MM.1S (cell line): ENCODE data around the gene PLXNA2.

Experiments used
- DNase-seq: peaks from one replicate; pipeline ENCODE4 v3.0.0-alpha.2; 2015
- H2AFZ ChIP-seq: fragments of 300-600 bp; sonication (generic); 2 replicates; pipeline ENCODE4 v1.6.0; 2016; ENCODE audit warnings: antibody characterized with exemption, low read length
- H3F3A ChIP-seq: fragments of 300-600 bp; sonication (generic); 2 replicates; pipeline ENCODE4 v1.6.1; 2016; ENCODE audit warnings: mild to moderate bottlenecking, antibody characterized with exemption, low read length, moderate library complexity, mixed read lengths; ENCODE audit not compliant: insufficient read depth
- H3K27ac ChIP-seq: fragments of 300-600 bp; sonication (generic); 2 replicates; pipeline ENCODE4 v1.5.1; 2016; ENCODE audit warnings: mild to moderate bottlenecking, low read length
- H3K27me3 ChIP-seq: fragments of 300-600 bp; sonication (generic); replicated peaks from 2 replicates; pipeline ENCODE4 v1.6.0; 2016; ENCODE audit warnings: low read length; ENCODE audit not compliant: insufficient read depth
- H3K36me3 ChIP-seq: fragments of 300-600 bp; sonication (generic); replicated peaks from 2 replicates; pipeline ENCODE4 v1.6.1; 2016; ENCODE audit warnings: mild to moderate bottlenecking, low read length, mixed read lengths; ENCODE audit not compliant: insufficient read depth
- H3K4me1 ChIP-seq: fragments of 300-600 bp; sonication (generic); 2 replicates; pipeline ENCODE4 v1.6.1; 2016; ENCODE audit warnings: low read length, mixed read lengths
- H3K4me2 ChIP-seq: fragments of 300-600 bp; sonication (generic); 2 replicates; pipeline ENCODE4 v1.6.0; 2016; ENCODE audit warnings: low read depth, low read length
- H3K4me3 ChIP-seq: fragments of 300-600 bp; sonication (generic); 2 replicates; pipeline ENCODE4 v1.5.1; 2016; ENCODE audit warnings: low read length, mixed read lengths
- H3K79me2 ChIP-seq: fragments of 300-600 bp; sonication (generic); 2 replicates; pipeline ENCODE4 v1.6.1; 2016; ENCODE audit warnings: mixed run types, low read length, mixed read lengths
- H3K9ac ChIP-seq: fragments of 300-600 bp; sonication (generic); 2 replicates; pipeline ENCODE4 v1.6.1; 2016; ENCODE audit warnings: low read length, mixed read lengths
- H3K9me2 ChIP-seq: fragments of 300-600 bp; sonication (generic); replicated peaks from 2 replicates; pipeline ENCODE4 v1.6.1; 2016; ENCODE audit warnings: mild to moderate bottlenecking, low read length, mixed read lengths; ENCODE audit not compliant: insufficient read depth
- H3K9me3 ChIP-seq: fragments of 300-600 bp; sonication (generic); replicated peaks from 2 replicates; pipeline ENCODE4 v1.6.1; 2016; ENCODE audit warnings: mild to moderate bottlenecking, low read length, mixed read lengths; ENCODE audit not compliant: insufficient read depth
- H4K20me1 ChIP-seq: fragments of 300-600 bp; sonication (generic); 2 replicates; pipeline ENCODE4 v1.6.1; 2016; ENCODE audit warnings: mild to moderate bottlenecking, low read length, moderate library complexity, mixed read lengths; ENCODE audit not compliant: insufficient read depth
- CTCF ChIP-seq: fragments of 300-600 bp; sonication (generic); IDR thresholded peaks from 2 replicates; pipeline ENCODE4 v1.5.1; 2016; ENCODE audit warnings: antibody characterized with exemption, low read length, mixed read lengths
- EZH2 ChIP-seq: fragments of 300-600 bp; sonication (generic); optimal IDR thresholded peaks from 2 replicates; pipeline ENCODE3; 2017; ENCODE audit warnings: low read depth, mild to moderate bottlenecking, antibody characterized with exemption, low read length, mixed read lengths
- EZH2phosphoT487 ChIP-seq: fragments of 300-600 bp; sonication (generic); IDR thresholded peaks from 2 replicates; pipeline ENCODE4 v1.6.1; 2018; ENCODE audit warnings: antibody characterized with exemption, low read length

PLXNA2 gene

GRCh38 chr1:208129487-208129886 lies 114.7 kb downstream of the PLXNA2 start:
- H3F3A ChIP-seq = no peaks in the 10 kb centered on the region
- H3K9ac ChIP-seq = no peak overlapping the region
- no peaks in the 10 kb centered on the region for H4K20me1 ChIP-seq
- H3K27ac ChIP-seq = no peak overlapping the region
- TF ChIP-seq EZH2phosphoT487 = no peak
- no peak for TF ChIP-seq EZH2
- no peak for TF ChIP-seq CTCF
- no peaks in the 10 kb centered on the region for H3K9me2 ChIP-seq
- H3K4me2 ChIP-seq = no peak overlapping the region
- H3K27me3 ChIP-seq = no peaks in the 10 kb centered on the region
- H3K4me3 ChIP-seq = no peak overlapping the region
- H3K79me2 ChIP-seq = no peaks in the 10 kb centered on the region
- H3K9me3 ChIP-seq = no peaks in the 10 kb centered on the region
- H3K36me3 ChIP-seq = no peaks in the 10 kb centered on the region
- no peak overlapping the region for H2AFZ ChIP-seq
- peaks cover 7% of the 10 kb centered on the region for H3K4me1 ChIP-seq
- no peak for DNase-seq

GRCh38 chr1:208129060-208129459 lies 115.1 kb downstream of the PLXNA2 start:
- no peaks in the 10 kb centered on the region for H3K36me3 ChIP-seq
- H2AFZ ChIP-seq = no peak overlapping the region
- H3K4me3 ChIP-seq = no peak overlapping the region
- H3K9me3 ChIP-seq = no peaks in the 10 kb centered on the region
- H3K9ac ChIP-seq = no peak overlapping the region
- H3K4me1 ChIP-seq = peaks cover 7% of the 10 kb centered on the region
- DNase-seq = no peak
- no peaks in the 10 kb centered on the region for H4K20me1 ChIP-seq
- no peak overlapping the region for H3K4me2 ChIP-seq
- H3K27me3 ChIP-seq = no peaks in the 10 kb centered on the region
- H3K27ac ChIP-seq = no peak overlapping the region
- no peaks in the 10 kb centered on the region for H3K79me2 ChIP-seq
- TF ChIP-seq CTCF (no peak), EZH2phosphoT487 (no peak), EZH2 (no peak)
- H3F3A ChIP-seq = no peaks in the 10 kb centered on the region
- no peaks in the 10 kb centered on the region for H3K9me2 ChIP-seq

GRCh38 chr1:208127792-208128529 lies 116.2 kb downstream of the PLXNA2 start:
- H3K4me1 ChIP-seq = peaks cover 6% of the 10 kb centered on the region
- no peaks in the 10 kb centered on the region for H3K9me2 ChIP-seq
- no peaks in the 10 kb centered on the region for H3F3A ChIP-seq
- H3K36me3 ChIP-seq = no peaks in the 10 kb centered on the region
- H3K4me2 ChIP-seq = no peak overlapping the region
- no peak overlapping the region for H3K4me3 ChIP-seq
- DNase-seq = no peak
- TF ChIP-seq EZH2phosphoT487 = no peak
- TF ChIP-seq EZH2 = no peak
- no peak for TF ChIP-seq CTCF
- no peak overlapping the region for H3K9ac ChIP-seq
- H4K20me1 ChIP-seq = no peaks in the 10 kb centered on the region
- no peaks in the 10 kb centered on the region for H3K9me3 ChIP-seq
- H3K79me2 ChIP-seq = no peaks in the 10 kb centered on the region
- H2AFZ ChIP-seq = no peak overlapping the region
- H3K27me3 ChIP-seq = no peaks in the 10 kb centered on the region
- H3K27ac ChIP-seq = no peak overlapping the region
